Psoas muscle (tissue), 8 donors: ENCODE measurements around the gene RRM1. TPM values are rescaled to one million over a fixed set of nuclear protein-coding genes. Genes with fewer than 3 reads are reported as not detected.

Experiments used
- ATAC-seq, 4 donors: fragments of 200-7000 bp; cut with Tn5 transposase; one replicate each; pipeline ENCODE4 v1.9.1; 2020; ENCODE audit warnings: moderate library complexity in 3 of 4, mild to moderate bottlenecking in 2 of 4
- DNase-seq, 2 donors: peaks; one replicate each; pipeline ENCODE4 v3.0.0-alpha.2; 2020
- H3K27ac ChIP-seq: fragments of 200-600 bp; one replicate; pipeline ENCODE4 v1.8.0; 2022
- H3K27me3 ChIP-seq, 3 donors: fragments of 200-600 bp in 1 of 3; one replicate each; pipeline versions ENCODE4 v1.6.1 to v1.8.0; 2013 to 2022; ENCODE audit warnings: low read length in 2 of 3, mild to moderate bottlenecking in 2 of 3, moderate library complexity in 1 of 3; ENCODE audit not compliant: insufficient read depth in 3 of 3
- H3K36me3 ChIP-seq, 2 donors: fragments of 200-600 bp in 1 of 2; one replicate each; pipeline versions ENCODE4 v1.6.1 to v1.8.0; 2013 to 2022; ENCODE audit warnings: low read depth in 1 of 2, mild to moderate bottlenecking in 1 of 2, moderate library complexity in 1 of 2; ENCODE audit not compliant: insufficient read depth in 1 of 2
- H3K4me1 ChIP-seq: fragments of 200-600 bp; one replicate; pipeline ENCODE4 v1.8.0; 2022
- H3K4me3 ChIP-seq: fragments of 200-600 bp; one replicate; pipeline ENCODE4 v1.8.0; 2022; ENCODE audit warnings: mild to moderate bottlenecking
- H3K9me3 ChIP-seq: fragments of 200-600 bp; one replicate; pipeline ENCODE4 v1.8.0; 2022
- WGBS, 3 donors: extraction: QIAGEN DNeasy Blood & Tissue Kit; methylation state at CpG; one replicate each; pipeline versions ENCODE4 v1.1.6 to v1.1.7; 2013; 5-methylcytosine and 5-hydroxymethylcytosine counted together
- intact Hi-C, 2 donors: fragments of 100-400 bp; cut with DNase I; formaldehyde crosslinking; loops; one replicate each; pipeline versions ENCODE4 v1.11.0 to v1.14.2; 2022
- polyA plus RNA-seq, 3 donors: library from polyadenylated mRNA; stranded (reverse); fragments of 200-250 nt; gene quantifications; one replicate each; pipeline ENCODE4 v1.2.3, GENCODE V29; 2013
- total RNA-seq, 4 donors: library from RNA; stranded (reverse); fragmentation: NEBNext Ultra II Directional in 2 of 4; extraction: Animal tissue kit (Norgen Biotek cat#: 25700) in 2 of 4; gene quantifications; one replicate each; pipeline versions ENCODE4 v1.2.1 to v1.2.4, GENCODE V29; 2021 to 2023
- TF ChIP-seq, protein P1 (sequence below): fragments of 200-600 bp; IDR thresholded peaks from one replicate; pipeline ENCODE4 v1.8.0; 2022; ENCODE audit warnings: antibody characterized with exemption
- donor health status: healthy with polysubstance abuse.
- donor health status: DM: no; HTN: no; CAD: no; lungs with moderate emphysema.
- donor health status: Bipolar disorder and iron deficiency.
- donor health status: healthy.
- donor health status: DM: yes; HTN: yes; CAD: no.
- donor health status: DM: no; HTN: no; CAD: no.
- donor health status: DM: no; HTN: no; CAD: no.
- donor health status: DM: yes; HTN: yes; CAD: no.

Gene RRM1
- total and polyA plus RNA-seq, 7 donors = 11.3 to 45.8 (median 31.0) TPM

DNA sequence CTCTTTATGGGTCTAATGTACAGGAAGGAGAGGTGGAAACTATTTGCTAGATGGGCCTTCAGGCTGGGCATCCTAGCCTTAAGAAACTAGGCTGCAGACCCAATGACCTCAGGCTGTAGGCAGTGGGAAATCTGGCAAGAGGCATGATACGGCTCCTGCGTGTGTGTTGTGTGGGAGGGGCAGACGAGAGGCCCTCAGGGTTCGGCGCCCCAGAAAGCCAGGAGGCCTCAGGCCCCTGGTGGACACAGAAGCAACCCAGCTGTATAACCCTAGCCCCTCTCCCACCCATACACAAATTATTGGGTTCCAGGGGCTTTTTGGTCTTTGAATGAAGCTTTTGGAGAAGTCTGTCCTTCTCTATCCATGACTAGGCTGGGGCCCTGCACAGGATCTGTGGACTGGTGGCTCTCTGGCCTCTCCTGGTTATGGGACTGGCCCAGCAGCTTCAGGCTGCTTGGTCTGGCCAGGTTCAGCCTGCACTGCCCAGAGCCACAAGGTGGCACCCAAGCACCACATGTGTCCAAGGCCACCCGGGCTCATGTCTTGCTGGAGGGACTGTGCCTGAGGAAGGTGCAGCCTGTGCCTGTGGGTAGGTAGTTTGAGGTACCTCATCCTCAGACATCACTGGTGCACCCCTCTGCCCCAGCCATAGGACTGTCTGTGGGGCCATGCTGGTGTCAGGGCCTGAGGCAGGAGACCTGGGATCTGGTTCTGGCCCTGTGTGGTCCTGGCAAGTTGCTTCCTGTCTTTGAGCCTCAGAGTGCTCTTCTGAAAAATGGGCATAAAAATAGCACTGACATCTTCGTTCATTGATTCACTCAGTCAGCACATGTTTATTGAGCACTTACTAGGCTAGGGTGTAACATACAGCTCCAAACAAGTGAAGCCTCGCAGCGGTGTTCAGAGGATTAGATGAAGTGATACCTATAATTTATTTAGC is 87.5 kb downstream of the RRM1 start:
- intact Hi-C loops = loop anchor here (2.0 to 10.0 kb wide), 2 partner anchors 359 to 823 kb away; no protein-coding TSS in a partner anchor
- Histone ChIP-seq H3K4me1 (no peaks in the 10 kb centered on the region), H3K36me3 (no peaks in the 10 kb centered on the region), H3K4me3 (no peak overlapping the region), H3K27ac (no peak overlapping the region), H3K9me3 (no peaks in the 10 kb centered on the region), H3K27me3 (no peaks in the 10 kb centered on the region)
- whole genome bisulfite sequencing, 3 donors = 64 to 69% (median 65%) methylated on average over 9 of the region's 9 CpGs
- ATAC-seq = peak; percentile 64 to 80 (median 68)
- TF ChIP-seq, protein P1, sequence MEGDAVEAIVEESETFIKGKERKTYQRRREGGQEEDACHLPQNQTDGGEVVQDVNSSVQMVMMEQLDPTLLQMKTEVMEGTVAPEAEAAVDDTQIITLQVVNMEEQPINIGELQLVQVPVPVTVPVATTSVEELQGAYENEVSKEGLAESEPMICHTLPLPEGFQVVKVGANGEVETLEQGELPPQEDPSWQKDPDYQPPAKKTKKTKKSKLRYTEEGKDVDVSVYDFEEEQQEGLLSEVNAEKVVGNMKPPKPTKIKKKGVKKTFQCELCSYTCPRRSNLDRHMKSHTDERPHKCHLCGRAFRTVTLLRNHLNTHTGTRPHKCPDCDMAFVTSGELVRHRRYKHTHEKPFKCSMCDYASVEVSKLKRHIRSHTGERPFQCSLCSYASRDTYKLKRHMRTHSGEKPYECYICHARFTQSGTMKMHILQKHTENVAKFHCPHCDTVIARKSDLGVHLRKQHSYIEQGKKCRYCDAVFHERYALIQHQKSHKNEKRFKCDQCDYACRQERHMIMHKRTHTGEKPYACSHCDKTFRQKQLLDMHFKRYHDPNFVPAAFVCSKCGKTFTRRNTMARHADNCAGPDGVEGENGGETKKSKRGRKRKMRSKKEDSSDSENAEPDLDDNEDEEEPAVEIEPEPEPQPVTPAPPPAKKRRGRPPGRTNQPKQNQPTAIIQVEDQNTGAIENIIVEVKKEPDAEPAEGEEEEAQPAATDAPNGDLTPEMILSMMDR = peak; percentile 57
- DNase-seq = no peak

DNA sequence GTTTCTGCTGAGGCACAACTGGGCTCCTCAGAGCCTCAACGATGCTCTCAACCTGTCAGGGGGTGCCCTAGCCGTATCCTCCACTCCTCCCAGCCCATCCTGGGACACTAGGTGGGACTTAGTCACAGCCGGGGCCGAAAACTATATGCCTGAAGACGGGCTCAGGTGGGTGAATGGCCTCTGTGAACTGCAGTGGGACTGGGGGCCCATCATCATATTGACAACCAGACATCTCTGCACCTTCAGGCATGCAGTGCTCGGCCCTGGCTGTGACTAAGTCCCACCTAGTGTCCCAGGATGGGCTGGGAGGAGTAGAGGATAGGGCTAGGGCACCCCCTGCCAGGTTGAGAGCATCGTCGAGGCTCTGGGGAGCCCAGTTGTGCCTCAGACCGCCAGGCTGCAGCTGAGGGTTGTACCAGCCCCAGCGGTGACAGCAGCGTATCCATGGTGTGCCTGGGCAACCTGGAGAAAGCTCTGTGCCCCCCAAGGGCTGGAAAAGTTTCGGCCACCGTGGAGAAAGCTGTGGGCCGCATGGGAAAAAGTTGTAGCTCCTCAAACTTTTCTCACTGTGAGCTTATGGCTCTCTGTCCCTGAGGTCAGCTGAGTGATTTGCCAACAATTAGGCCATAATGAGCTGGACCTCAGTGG is 88.9 kb downstream of the RRM1 start:
- WGBS, 3 donors = 82 to 86% (median 85%) methylated on average over 14 of the region's 14 CpGs
- DNase-seq = no peak
- no peak for ATAC-seq
- Histone ChIP-seq H3K27ac (no peak overlapping the region), H3K36me3 (no peaks in the 10 kb centered on the region), H3K4me3 (no peak overlapping the region), H3K4me1 (no peaks in the 10 kb centered on the region), H3K9me3 (no peaks in the 10 kb centered on the region), H3K27me3 (no peaks in the 10 kb centered on the region)
- intact Hi-C loops = loop anchor here (2.0 to 10.0 kb wide), 2 partner anchors 357 to 821 kb away; no protein-coding TSS in a partner anchor
- TF ChIP-seq, protein P1 = no peak

DNA sequence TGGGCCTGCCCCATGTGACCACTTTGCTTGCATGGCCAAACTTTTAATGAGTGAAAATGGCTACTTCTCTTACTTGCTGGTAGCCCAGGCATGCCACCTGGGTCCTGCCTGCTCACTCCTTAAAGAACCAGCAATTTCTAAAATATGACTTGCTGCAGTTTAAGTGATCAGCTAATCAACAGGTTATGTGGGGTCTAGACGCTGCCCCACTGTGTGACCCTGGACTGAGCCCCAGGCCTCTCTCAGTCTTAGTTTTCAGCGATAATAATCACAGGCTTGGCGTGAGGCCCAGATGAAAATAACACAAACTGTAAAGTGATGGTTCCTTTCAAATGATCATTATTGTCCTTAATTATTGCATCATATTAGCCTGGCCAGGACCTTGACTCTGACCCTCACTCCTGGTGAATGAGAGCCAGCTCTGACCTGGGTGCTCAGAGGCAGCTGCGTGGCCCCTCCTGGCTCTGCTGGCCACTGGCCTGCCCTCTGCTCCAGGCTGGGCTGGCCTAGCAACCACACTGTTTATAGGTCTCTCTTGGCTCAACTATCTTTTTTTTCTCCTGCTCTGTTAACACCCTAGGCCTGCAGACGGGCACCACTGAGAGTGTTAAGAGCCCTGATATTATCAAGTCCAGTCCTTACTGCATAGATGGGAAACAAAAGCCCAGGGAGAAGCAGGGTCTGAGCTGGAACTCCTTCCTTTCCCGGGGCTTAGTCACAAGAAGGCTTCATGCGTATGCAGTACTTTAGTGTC is 89.7 kb downstream of the RRM1 start:
- DNase-seq (no peak), ATAC-seq (no peak)
- Histone ChIP-seq H3K27me3 (no peaks in the 10 kb centered on the region), H3K27ac (no peak overlapping the region), H3K4me3 (no peak overlapping the region), H3K4me1 (no peaks in the 10 kb centered on the region), H3K9me3 (no peaks in the 10 kb centered on the region), H3K36me3 (no peaks in the 10 kb centered on the region)
- TF ChIP-seq, protein P1 = no peak
- intact Hi-C loops = loop anchor here in 1 of 2 donors (10.0 kb wide), 1 partner anchor 820 kb away; no protein-coding TSS in a partner anchor
- 59 to 70% (median 64%) methylated on average over 7 of the region's 7 CpGs for WGBS, 3 donors

DNA sequence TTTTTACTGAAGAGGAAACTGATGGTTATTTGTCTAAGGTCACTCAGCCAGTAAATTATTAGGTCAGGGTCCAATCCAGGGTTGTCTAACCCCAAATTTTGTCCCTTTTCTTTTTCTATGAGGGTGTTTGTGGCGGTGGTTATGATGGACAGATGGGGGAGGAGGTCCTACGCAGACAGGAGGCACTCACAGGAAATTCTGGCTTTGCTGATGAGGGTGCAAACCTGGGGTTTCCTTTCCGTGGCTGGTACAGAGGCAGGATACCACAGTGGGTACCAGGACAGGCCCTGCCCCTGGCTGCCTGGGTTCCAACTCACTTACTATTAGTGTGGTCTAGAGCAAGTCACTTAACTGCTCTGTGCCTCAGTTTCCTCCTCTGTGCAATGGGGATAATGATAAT is 91.0 kb downstream of the RRM1 start:
- ATAC-seq (no peak), DNase-seq (no peak)
- TF ChIP-seq, protein P1 = no peak
- no peak overlapping the region for H3K4me3 ChIP-seq
- H3K27me3 ChIP-seq = no peaks in the 10 kb centered on the region
- WGBS, 3 donors = 81 to 87% (median 86%) methylated on average over 3 of the region's 3 CpGs
- intact Hi-C loops = loop anchor here in 1 of 2 donors (5.0 to 10.0 kb wide), 2 partner anchors 642 to 819 kb away; no protein-coding TSS in a partner anchor
- no peaks in the 10 kb centered on the region for H3K9me3 ChIP-seq
- H3K4me1 ChIP-seq = peaks cover 3% of the 10 kb centered on the region
- H3K36me3 ChIP-seq = no peaks in the 10 kb centered on the region
- no peak overlapping the region for H3K27ac ChIP-seq
